Hepatocyte (in vitro differentiated cells): ENCODE data around the gene TNFRSF4.

Experiments
- CTCF ChIP-seq: fragments of 200-600 bp; sonication (generic); IDR thresholded peaks from 2 replicates; pipeline ENCODE4 v1.5.1; 2016; ENCODE audit warnings: antibody characterized with exemption, mild to moderate bottlenecking; ENCODE audit not compliant: poor library complexity
- EZH2 ChIP-seq: fragments of 200-600 bp; sonication (generic); IDR thresholded peaks from 2 replicates; pipeline ENCODE4 v1.6.1; 2016; ENCODE audit warnings: antibody characterized with exemption, mild to moderate bottlenecking, borderline replicate concordance

GRCh38 chr1:1227386-1227785 lies 13.4 kb upstream of the TNFRSF4 start:
- TF ChIP-seq EZH2 = no peak
- no peak for TF ChIP-seq CTCF
